ENCODE measurements around the gene C22orf39. TPM values are rescaled to one million over a fixed set of nuclear protein-coding genes. Genes with fewer than 3 reads are reported as not detected.
A peak's percentile ranks its signal among the peaks of the same experiment; 100 is the strongest.

Gene C22orf39
- total RNA-seq, 2 donors from 2014 or later = 21.6 to 21.8 TPM

GRCh38 chr22:19483481-19484244 is 36.2 kb upstream of the C22orf39 start:
- Histone ChIP-seq H3K27me3 (no peaks in the 10 kb centered on the region), H3K36me3 (no peaks in the 10 kb centered on the region), H3K27ac (no peak overlapping the region), H3K4me1 (peaks cover 5% of the 10 kb centered on the region), H3K9me3 (no peaks in the 10 kb centered on the region), H3K9ac (ENCODE audit: low read depth in 2 of 2, low read length in 2 of 2) (no peak overlapping the region), H3K4me3 (no peak overlapping the region)
- intact Hi-C loops (cut with DNase I) = no loop called here
- TF ChIP-seq, protein P1, sequence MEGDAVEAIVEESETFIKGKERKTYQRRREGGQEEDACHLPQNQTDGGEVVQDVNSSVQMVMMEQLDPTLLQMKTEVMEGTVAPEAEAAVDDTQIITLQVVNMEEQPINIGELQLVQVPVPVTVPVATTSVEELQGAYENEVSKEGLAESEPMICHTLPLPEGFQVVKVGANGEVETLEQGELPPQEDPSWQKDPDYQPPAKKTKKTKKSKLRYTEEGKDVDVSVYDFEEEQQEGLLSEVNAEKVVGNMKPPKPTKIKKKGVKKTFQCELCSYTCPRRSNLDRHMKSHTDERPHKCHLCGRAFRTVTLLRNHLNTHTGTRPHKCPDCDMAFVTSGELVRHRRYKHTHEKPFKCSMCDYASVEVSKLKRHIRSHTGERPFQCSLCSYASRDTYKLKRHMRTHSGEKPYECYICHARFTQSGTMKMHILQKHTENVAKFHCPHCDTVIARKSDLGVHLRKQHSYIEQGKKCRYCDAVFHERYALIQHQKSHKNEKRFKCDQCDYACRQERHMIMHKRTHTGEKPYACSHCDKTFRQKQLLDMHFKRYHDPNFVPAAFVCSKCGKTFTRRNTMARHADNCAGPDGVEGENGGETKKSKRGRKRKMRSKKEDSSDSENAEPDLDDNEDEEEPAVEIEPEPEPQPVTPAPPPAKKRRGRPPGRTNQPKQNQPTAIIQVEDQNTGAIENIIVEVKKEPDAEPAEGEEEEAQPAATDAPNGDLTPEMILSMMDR (IDR thresholded peaks at IDR 0.05) = no peak
- DNase-seq = no peak

GRCh38 chr22:19482297-19482696 is 34.8 kb upstream of the C22orf39 start:
- DNase-seq = no peak
- no peak overlapping the region for H3K27ac ChIP-seq
- TF ChIP-seq, protein P1 (IDR thresholded peaks at IDR 0.05) = no peak

DNA sequence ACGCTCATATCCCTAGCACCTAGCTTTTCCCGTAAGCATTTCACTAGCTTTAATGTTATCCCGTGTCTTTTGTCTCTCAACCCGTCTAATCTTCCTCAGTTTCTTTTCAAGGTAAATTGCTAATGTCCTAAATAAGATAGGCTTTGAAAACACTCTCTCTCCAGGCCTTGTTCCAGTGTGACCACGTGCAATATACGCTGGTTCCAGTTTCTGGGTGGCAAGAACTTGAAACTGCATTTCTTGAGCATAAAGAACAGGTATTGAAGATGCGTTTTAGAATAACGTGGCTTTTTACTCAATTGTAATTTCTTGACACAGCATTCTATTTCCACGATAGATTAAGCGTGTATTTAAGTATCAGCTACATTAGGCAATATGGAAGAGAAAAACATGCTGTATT is 33.3 kb upstream of the C22orf39 start:
- no peak overlapping the region for H3K9ac ChIP-seq (ENCODE audit: low read depth in 2 of 2, low read length in 2 of 2)
- intact Hi-C loops (cut with DNase I) = no loop called here
- peaks cover 11% of the 10 kb centered on the region for H3K4me1 ChIP-seq
- H3K4me3 ChIP-seq = no peak overlapping the region
- no peaks in the 10 kb centered on the region for H3K9me3 ChIP-seq
- TF ChIP-seq, protein P1 (IDR thresholded peaks at IDR 0.05) = no peak
- no peaks in the 10 kb centered on the region for H3K36me3 ChIP-seq
- no peak overlapping the region for H3K27ac ChIP-seq
- no peaks in the 10 kb centered on the region for H3K27me3 ChIP-seq
- no peak for DNase-seq

More at GRCh38 chr22:19482297-19482696, 34.8 kb upstream of the C22orf39 start:
- H3K27me3 ChIP-seq = no peaks in the 10 kb centered on the region
- no peak overlapping the region for H3K9ac ChIP-seq (ENCODE audit: low read depth in 2 of 2, low read length in 2 of 2)
- no peaks in the 10 kb centered on the region for H3K36me3 ChIP-seq
- peaks cover 6% of the 10 kb centered on the region for H3K4me1 ChIP-seq
- no peaks in the 10 kb centered on the region for H3K9me3 ChIP-seq
- intact Hi-C loops (cut with DNase I) = no loop called here
- H3K4me3 ChIP-seq = no peak overlapping the region

- no peak for DNase-seq
- intact Hi-C loops (cut with DNase I) = no loop called here
- Histone ChIP-seq H3K4me3 (peak overlapping the region; percentile 81), H3K9me3 (no peaks in the 10 kb centered on the region), H3K27me3 (no peaks in the 10 kb centered on the region), H3K36me3 (no peaks in the 10 kb centered on the region), H3K4me1 (peaks cover 11% of the 10 kb centered on the region), H3K27ac (no peak overlapping the region), H3K9ac (ENCODE audit: low read depth in 2 of 2, low read length in 2 of 2) (peak overlapping the region in 1 of 2 donors; percentile 41)
- TF ChIP-seq, protein P1 (IDR thresholded peaks at IDR 0.05) = no peak
These were observed 32.7 kb upstream of the C22orf39 start for GRCh38 chr22:19480173-19480568.

DNA sequence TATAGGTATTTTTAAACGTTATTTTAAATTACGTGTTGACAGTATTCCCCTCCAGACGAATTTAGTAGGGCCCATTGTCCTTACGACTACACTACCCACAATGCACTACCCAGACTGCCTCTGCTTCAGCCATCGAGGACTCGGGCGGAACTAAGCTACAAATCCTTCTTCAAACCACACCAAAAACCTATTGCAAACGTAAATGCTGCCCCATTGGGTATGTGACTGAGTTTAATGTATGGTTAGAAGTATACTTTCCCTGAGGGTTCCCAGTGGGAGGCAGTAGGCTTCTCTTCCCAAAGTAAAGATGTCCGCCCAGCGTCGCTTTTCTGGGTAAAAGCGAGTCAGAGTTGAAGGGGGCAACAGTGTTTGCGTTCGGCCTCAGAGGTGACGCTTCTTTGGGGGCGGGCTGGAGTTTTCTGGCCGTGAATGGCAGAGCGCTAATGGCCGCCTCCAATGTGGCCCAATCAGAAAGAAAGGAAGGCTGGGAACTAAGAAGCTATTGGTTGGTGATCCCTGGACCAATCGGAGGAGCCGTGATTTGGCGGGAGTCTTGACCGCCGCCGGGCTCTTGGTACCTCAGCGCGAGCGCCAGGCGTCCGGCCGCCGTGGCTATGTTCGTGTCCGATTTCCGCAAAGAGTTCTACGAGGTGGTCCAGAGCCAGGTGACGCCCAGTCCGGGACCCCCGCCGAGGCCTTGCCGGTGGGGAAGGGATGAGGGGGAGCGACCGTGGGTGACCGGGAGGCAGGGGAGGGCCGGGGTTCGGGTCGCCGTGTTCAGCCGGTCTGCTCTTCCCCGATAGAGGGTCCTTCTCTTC is 32.1 kb upstream of the C22orf39 start, which contains the start of gene CDC45:
Gene CDC45, plus strand, starts transcription at position 566 of the 818 bp plus-strand sequence. Its CDS starts 49 bp downstream, at position 615.
- Histone ChIP-seq H3K9me3 (no peaks in the 10 kb centered on the region), H3K36me3 (no peaks in the 10 kb centered on the region), H3K27me3 (no peaks in the 10 kb centered on the region), H3K9ac (ENCODE audit: low read depth in 2 of 2, low read length in 2 of 2) (peak within 1 kb of the TSS; percentile 80 to 93), H3K27ac (peak within 1 kb of the TSS; percentile 91), H3K4me1 (peaks cover 11% of the 10 kb centered on the region), H3K4me3 (peak within 1 kb of the TSS; percentile 81)
- peak; percentile 96 for DNase-seq
- TF ChIP-seq, protein P1 (IDR thresholded peaks at IDR 0.05) = no peak
- intact Hi-C loops (cut with DNase I) = loop anchor here (10.0 kb wide), 1 partner anchor 295 kb away; no protein-coding TSS in a partner anchor
